Fibroblast of lung (primary cell): ENCODE data around the gene TBX21.

ENCODE experiments used
- CTCF ChIP-seq, 2 donors: IDR thresholded peaks in 1 of 2; conservative IDR thresholded peaks in 1 of 2; 1 replicate in 1 of 2; 2 replicates in 1 of 2; pipeline ENCODE4 v1.5.1; 2011 to 2012; ENCODE audit warnings: low read length in 2 of 2, control low read depth in 1 of 2, inconsistent platforms in 1 of 2, low read depth in 1 of 2, mild to moderate bottlenecking in 1 of 2
- EZH2 ChIP-seq: IDR thresholded peaks from 2 replicates; pipeline ENCODE4 v1.5.1; 2012; ENCODE audit warnings: low read length, control low read depth, mild to moderate bottlenecking; ENCODE audit errors: missing control alignments

GRCh38 chr17:47760409-47761140, 27.5 kb downstream of the TBX21 start:
- TF ChIP-seq CTCF (conservative IDR thresholded peaks at IDR 0.05 in 1 of 2, IDR thresholded peaks at IDR 0.05 in 1 of 2; ENCODE audit: low read depth in 1 of 2, low read length in 2 of 2), result no peak
- TF ChIP-seq EZH2, result no peak
